Measurements from ENCODE around the gene OR9Q1. TPM values are rescaled to one million over a fixed set of nuclear protein-coding genes. Genes with fewer than 3 reads are reported as not detected.
"Not testable (repeated sequence)": the region's sequence is repeated elsewhere in the genome, so short reads cannot be mapped to it uniquely, and the experiment has no call there.

OR9Q1 gene
- total RNA-seq, 2 experiments from 2014 or later = not detected

GRCh38 chr11:58000021-58000420 lies 23.7 kb upstream of the OR9Q1 start:
- intact Hi-C loops (cut with DNase I, micrococcal nuclease); POLR2A ChIA-PET; DNase-seq; H3K36me3 Mint-ChIP-seq (ENCODE audit: low read depth); ATAC-seq; H3K9me3 Mint-ChIP-seq (ENCODE audit: low read depth); H3K4me3 Mint-ChIP-seq; CTCF ChIA-PET; H3K4me1 Mint-ChIP-seq; H3K27ac Mint-ChIP-seq: not testable (repeated sequence)
- peaks cover 15% of the 10 kb centered on the region for H3K27me3 Mint-ChIP-seq

GRCh38 chr11:58000699-58001098 lies 23.0 kb upstream of the OR9Q1 start:
- ChIA-PET CTCF (no interaction called here), POLR2A (no interaction called here)
- H3K36me3 Mint-ChIP-seq (ENCODE audit: low read depth) = no peaks in the 10 kb centered on the region
- H3K9me3 Mint-ChIP-seq (ENCODE audit: low read depth) = no peaks in the 10 kb centered on the region
- peaks cover 19% of the 10 kb centered on the region for H3K27me3 Mint-ChIP-seq
- DNase-seq (no peak), ATAC-seq (no peak)
- no peak overlapping the region for H3K4me3 Mint-ChIP-seq
- H3K27ac Mint-ChIP-seq = no peak overlapping the region
- intact Hi-C loops (cut with DNase I, micrococcal nuclease) = no loop called here
- H3K4me1 Mint-ChIP-seq = peaks cover 4% of the 10 kb centered on the region

GRCh38 chr11:58003036-58003435 lies 20.6 kb upstream of the OR9Q1 start:
- Mint-ChIP-seq H3K36me3 (ENCODE audit: low read depth) (no peaks in the 10 kb centered on the region), H3K27ac (no peak overlapping the region), H3K4me3 (no peak overlapping the region), H3K9me3 (ENCODE audit: low read depth) (no peaks in the 10 kb centered on the region), H3K4me1 (peaks cover 4% of the 10 kb centered on the region), H3K27me3 (peaks cover 20% of the 10 kb centered on the region)
- ATAC-seq = no peak
- CTCF ChIA-PET = no interaction called here
- POLR2A ChIA-PET = no interaction called here
- intact Hi-C loops (cut with DNase I, micrococcal nuclease) = no loop called here
- DNase-seq = no peak

GRCh38 chr11:58003591-58003990 lies 20.1 kb upstream of the OR9Q1 start:
- ATAC-seq = no peak

GRCh38 chr11:58004664-58005063 lies 19.0 kb upstream of the OR9Q1 start:
- Mint-ChIP-seq H3K27me3 (peaks cover 20% of the 10 kb centered on the region), H3K27ac (no peak overlapping the region), H3K9me3 (ENCODE audit: low read depth) (no peaks in the 10 kb centered on the region), H3K4me1 (peaks cover 4% of the 10 kb centered on the region), H3K36me3 (ENCODE audit: low read depth) (no peaks in the 10 kb centered on the region), H3K4me3 (no peak overlapping the region)
- no peak for ATAC-seq
- POLR2A ChIA-PET = interaction anchor here (0.8 kb wide), 1 partner anchor 961 kb away, joined by 3 read pairs; no protein-coding TSS in a partner anchor
- intact Hi-C loops (cut with DNase I, micrococcal nuclease) = no loop called here
- CTCF ChIA-PET = no interaction called here
- DNase-seq = no peak

More at GRCh38 chr11:58003591-58003990, 20.1 kb upstream of the OR9Q1 start:
- H3K4me1 Mint-ChIP-seq = peaks cover 4% of the 10 kb centered on the region
- no peaks in the 10 kb centered on the region for H3K36me3 Mint-ChIP-seq (ENCODE audit: low read depth)
- H3K27me3 Mint-ChIP-seq = peaks cover 20% of the 10 kb centered on the region
- no peak overlapping the region for H3K4me3 Mint-ChIP-seq
- H3K27ac Mint-ChIP-seq = no peak overlapping the region
- no peak for DNase-seq
- intact Hi-C loops (cut with DNase I, micrococcal nuclease) = no loop called here
- no peaks in the 10 kb centered on the region for H3K9me3 Mint-ChIP-seq (ENCODE audit: low read depth)
- ChIA-PET CTCF (no interaction called here), POLR2A (no interaction called here)

- intact Hi-C loops (cut with DNase I, micrococcal nuclease) = no loop called here
- DNase-seq (no peak), ATAC-seq (no peak)
- no peak overlapping the region for H3K4me3 Mint-ChIP-seq
- no peaks in the 10 kb centered on the region for H3K36me3 Mint-ChIP-seq (ENCODE audit: low read depth)
- H3K4me1 Mint-ChIP-seq = peaks cover 4% of the 10 kb centered on the region
- H3K27ac Mint-ChIP-seq = no peak overlapping the region
- ChIA-PET POLR2A (no interaction called here), CTCF (interaction anchor here (0.6 kb wide), 1 partner anchor 479 kb away, joined by 3 read pairs; no protein-coding TSS in a partner anchor)
- H3K9me3 Mint-ChIP-seq (ENCODE audit: low read depth) = no peaks in the 10 kb centered on the region
- H3K27me3 Mint-ChIP-seq = peaks cover 20% of the 10 kb centered on the region
Measured at GRCh38 chr11:58006940-58007339, 16.7 kb upstream of the OR9Q1 start.

GRCh38 chr11:58011771-58012170 lies 11.9 kb upstream of the OR9Q1 start:
- intact Hi-C loops (cut with DNase I, micrococcal nuclease) = no loop called here
- ATAC-seq (no peak), DNase-seq (no peak)
- CTCF ChIA-PET = no interaction called here
- H3K27me3 Mint-ChIP-seq = peaks cover 3% of the 10 kb centered on the region
- H3K4me3 Mint-ChIP-seq = no peak overlapping the region
- H3K4me1 Mint-ChIP-seq = no peaks in the 10 kb centered on the region
- POLR2A ChIA-PET = no interaction called here
- H3K9me3 Mint-ChIP-seq (ENCODE audit: low read depth) = no peaks in the 10 kb centered on the region
- no peaks in the 10 kb centered on the region for H3K36me3 Mint-ChIP-seq (ENCODE audit: low read depth)
- no peak overlapping the region for H3K27ac Mint-ChIP-seq

- Mint-ChIP-seq H3K27me3 (peaks cover 7% of the 10 kb centered on the region), H3K4me1 (no peaks in the 10 kb centered on the region), H3K4me3 (no peak overlapping the region), H3K27ac (no peak overlapping the region), H3K9me3 (ENCODE audit: low read depth) (no peaks in the 10 kb centered on the region), H3K36me3 (ENCODE audit: low read depth) (no peaks in the 10 kb centered on the region)
- DNase-seq (no peak), ATAC-seq (no peak)
- intact Hi-C loops (cut with DNase I, micrococcal nuclease) = no loop called here
- ChIA-PET POLR2A (no interaction called here), CTCF (no interaction called here)
Measured at GRCh38 chr11:58024601-58025091, 965 bp downstream of the OR9Q1 start.

- intact Hi-C loops (cut with DNase I, micrococcal nuclease) = no loop called here
- Mint-ChIP-seq H3K4me3 (no peak overlapping the region), H3K9me3 (ENCODE audit: low read depth) (no peaks in the 10 kb centered on the region), H3K4me1 (no peaks in the 10 kb centered on the region), H3K27ac (no peak overlapping the region), H3K27me3 (peaks cover 14% of the 10 kb centered on the region), H3K36me3 (ENCODE audit: low read depth) (no peaks in the 10 kb centered on the region)
- no peak for ATAC-seq
- POLR2A ChIA-PET = no interaction called here
- CTCF ChIA-PET = interaction anchor here (0.5 kb wide), 1 partner anchor 457 kb away, joined by 4 read pairs; no protein-coding TSS in a partner anchor
- no peak for DNase-seq
Measured at GRCh38 chr11:58027341-58027740, 3.7 kb downstream of the OR9Q1 start.

GRCh38 chr11:58028687-58029411 lies 5.2 kb downstream of the OR9Q1 start:
- Mint-ChIP-seq H3K9me3 (ENCODE audit: low read depth) (no peaks in the 10 kb centered on the region), H3K4me1 (no peaks in the 10 kb centered on the region), H3K27me3 (peaks cover 12% of the 10 kb centered on the region), H3K27ac (no peak overlapping the region), H3K4me3 (no peak overlapping the region), H3K36me3 (ENCODE audit: low read depth) (no peaks in the 10 kb centered on the region)
- POLR2A ChIA-PET = no interaction called here
- no peak for DNase-seq
- intact Hi-C loops (cut with DNase I, micrococcal nuclease) = no loop called here
- CTCF ChIA-PET = no interaction called here
- ATAC-seq = no peak

- CTCF ChIA-PET = no interaction called here
- no peaks in the 10 kb centered on the region for H3K9me3 Mint-ChIP-seq (ENCODE audit: low read depth)
- no peak within 1 kb of the TSS for H3K27ac Mint-ChIP-seq
- no peaks in the 10 kb centered on the region for H3K36me3 Mint-ChIP-seq (ENCODE audit: low read depth)
- DNase-seq = no peak
- no peak for ATAC-seq
- POLR2A ChIA-PET = no interaction called here
- no peak within 1 kb of the TSS for H3K4me3 Mint-ChIP-seq
- intact Hi-C loops (cut with DNase I, micrococcal nuclease) = loop anchor here in 1 of 2 experiments (10.0 kb wide), 1 partner anchor 54 kb away; no protein-coding TSS in a partner anchor
- H3K27me3 Mint-ChIP-seq = peaks cover 11% of the 10 kb centered on the region
- no peaks in the 10 kb centered on the region for H3K4me1 Mint-ChIP-seq
Measured at GRCh38 chr11:58030653-58031052, 7.0 kb downstream of the OR9Q1 start, which contains the start of gene OR6Q1. Gene OR6Q1, plus strand, starts transcription at chr11:58030953. Its CDS starts 0 bp downstream, at chr11:58030953.

GRCh38 chr11:58034471-58034870 lies 10.8 kb downstream of the OR9Q1 start:
- intact Hi-C loops (cut with DNase I, micrococcal nuclease) = loop anchor here in 1 of 2 experiments (10.0 kb wide), 1 partner anchor 50 kb away; no protein-coding TSS in a partner anchor

More at GRCh38 chr11:58034471-58034870, 10.8 kb downstream of the OR9Q1 start:
- H3K36me3 Mint-ChIP-seq (ENCODE audit: low read depth) = no peaks in the 10 kb centered on the region
- no peak overlapping the region for H3K27ac Mint-ChIP-seq
- H3K27me3 Mint-ChIP-seq = peaks cover 9% of the 10 kb centered on the region
- CTCF ChIA-PET = no interaction called here
- no peak for ATAC-seq
- POLR2A ChIA-PET = no interaction called here
- no peaks in the 10 kb centered on the region for H3K4me1 Mint-ChIP-seq
- H3K4me3 Mint-ChIP-seq = no peak overlapping the region
- peaks cover 2% of the 10 kb centered on the region for H3K9me3 Mint-ChIP-seq (ENCODE audit: low read depth)
- DNase-seq = no peak

Data from activated CD4-positive, alpha-beta T cell treated with anti-CD3 and anti-CD28 coated beads for 36 hours (primary cell).